Measurements from ENCODE around the gene AP5S1. TPM values are rescaled to one million over a fixed set of nuclear protein-coding genes. Genes with fewer than 3 reads are reported as not detected.
A peak's percentile ranks its signal among the peaks of the same experiment; 100 is the strongest.

The AP5S1 gene
- total and polyA plus RNA-seq, 2 of the 13 experiments (the other 11 are each of a cell fraction or from before 2014, with no cell fraction given): 7.9 to 23.2 TPM

DNA sequence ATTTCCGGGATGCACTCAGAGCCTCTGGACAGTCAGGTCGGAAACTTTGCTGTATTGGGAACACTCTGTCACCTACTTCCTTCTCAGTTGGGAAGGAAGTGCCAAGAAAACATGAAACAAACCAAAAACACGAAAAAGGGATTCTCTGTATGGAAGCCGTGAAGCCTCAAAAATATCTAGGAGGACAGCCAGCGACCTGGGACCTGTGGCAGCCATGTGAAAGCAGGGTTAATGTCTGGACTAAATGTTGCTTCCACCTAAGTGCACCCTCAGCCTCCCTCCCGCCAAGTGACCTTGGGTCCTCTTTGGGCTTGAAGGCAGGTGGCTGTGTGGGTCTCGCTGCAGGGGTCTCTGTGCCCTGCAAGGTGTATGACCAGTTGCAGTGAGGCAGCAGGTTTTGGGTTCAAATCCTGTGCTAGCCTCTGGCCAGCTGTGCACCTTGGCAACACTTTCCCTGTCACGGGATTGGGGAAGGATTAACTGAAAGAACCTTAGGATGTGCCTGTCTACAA is 27.1 kb downstream of the AP5S1 start (continued):
- TF ChIP-seq ZC3H4 (CRISPR knock-in tag; IDR thresholded peaks at IDR 0.05; ENCODE audit: borderline replicate concordance): peak; percentile 55; the same call in 1 of the 2 replicates
- TF ChIP-seq, protein P1, sequence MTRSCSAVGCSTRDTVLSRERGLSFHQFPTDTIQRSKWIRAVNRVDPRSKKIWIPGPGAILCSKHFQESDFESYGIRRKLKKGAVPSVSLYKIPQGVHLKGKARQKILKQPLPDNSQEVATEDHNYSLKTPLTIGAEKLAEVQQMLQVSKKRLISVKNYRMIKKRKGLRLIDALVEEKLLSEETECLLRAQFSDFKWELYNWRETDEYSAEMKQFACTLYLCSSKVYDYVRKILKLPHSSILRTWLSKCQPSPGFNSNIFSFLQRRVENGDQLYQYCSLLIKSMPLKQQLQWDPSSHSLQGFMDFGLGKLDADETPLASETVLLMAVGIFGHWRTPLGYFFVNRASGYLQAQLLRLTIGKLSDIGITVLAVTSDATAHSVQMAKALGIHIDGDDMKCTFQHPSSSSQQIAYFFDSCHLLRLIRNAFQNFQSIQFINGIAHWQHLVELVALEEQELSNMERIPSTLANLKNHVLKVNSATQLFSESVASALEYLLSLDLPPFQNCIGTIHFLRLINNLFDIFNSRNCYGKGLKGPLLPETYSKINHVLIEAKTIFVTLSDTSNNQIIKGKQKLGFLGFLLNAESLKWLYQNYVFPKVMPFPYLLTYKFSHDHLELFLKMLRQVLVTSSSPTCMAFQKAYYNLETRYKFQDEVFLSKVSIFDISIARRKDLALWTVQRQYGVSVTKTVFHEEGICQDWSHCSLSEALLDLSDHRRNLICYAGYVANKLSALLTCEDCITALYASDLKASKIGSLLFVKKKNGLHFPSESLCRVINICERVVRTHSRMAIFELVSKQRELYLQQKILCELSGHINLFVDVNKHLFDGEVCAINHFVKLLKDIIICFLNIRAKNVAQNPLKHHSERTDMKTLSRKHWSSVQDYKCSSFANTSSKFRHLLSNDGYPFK (CRISPR knock-in tag; IDR thresholded peaks at IDR 0.05; ENCODE audit: borderline replicate concordance): no peak
- TF ChIP-seq, protein P2, sequence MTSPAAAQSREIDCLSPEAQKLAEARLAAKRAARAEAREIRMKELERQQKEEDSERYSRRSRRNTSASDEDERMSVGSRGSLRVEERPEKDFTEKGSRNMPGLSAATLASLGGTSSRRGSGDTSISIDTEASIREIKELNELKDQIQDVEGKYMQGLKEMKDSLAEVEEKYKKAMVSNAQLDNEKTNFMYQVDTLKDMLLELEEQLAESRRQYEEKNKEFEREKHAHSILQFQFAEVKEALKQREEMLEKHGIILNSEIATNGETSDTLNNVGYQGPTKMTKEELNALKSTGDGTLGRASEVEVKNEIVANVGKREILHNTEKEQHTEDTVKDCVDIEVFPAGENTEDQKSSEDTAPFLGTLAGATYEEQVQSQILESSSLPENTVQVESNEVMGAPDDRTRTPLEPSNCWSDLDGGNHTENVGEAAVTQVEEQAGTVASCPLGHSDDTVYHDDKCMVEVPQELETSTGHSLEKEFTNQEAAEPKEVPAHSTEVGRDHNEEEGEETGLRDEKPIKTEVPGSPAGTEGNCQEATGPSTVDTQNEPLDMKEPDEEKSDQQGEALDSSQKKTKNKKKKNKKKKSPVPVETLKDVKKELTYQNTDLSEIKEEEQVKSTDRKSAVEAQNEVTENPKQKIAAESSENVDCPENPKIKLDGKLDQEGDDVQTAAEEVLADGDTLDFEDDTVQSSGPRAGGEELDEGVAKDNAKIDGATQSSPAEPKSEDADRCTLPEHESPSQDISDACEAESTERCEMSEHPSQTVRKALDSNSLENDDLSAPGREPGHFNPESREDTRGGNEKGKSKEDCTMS (CRISPR knock-in tag; conservative IDR thresholded peaks at IDR 0.05): 0 out of 2 replicates have a peak, but pooled peaks have one; percentile 20
- no peak for TF ChIP-seq HCFC1 (IDR thresholded peaks at IDR 0.05; ENCODE audit: low read depth, low read length)
- no peak for TF ChIP-seq ZNF577 (CRISPR knock-in tag; IDR thresholded peaks at IDR 0.05; ENCODE audit: borderline replicate concordance, low read depth)
- TF ChIP-seq, protein P3, sequence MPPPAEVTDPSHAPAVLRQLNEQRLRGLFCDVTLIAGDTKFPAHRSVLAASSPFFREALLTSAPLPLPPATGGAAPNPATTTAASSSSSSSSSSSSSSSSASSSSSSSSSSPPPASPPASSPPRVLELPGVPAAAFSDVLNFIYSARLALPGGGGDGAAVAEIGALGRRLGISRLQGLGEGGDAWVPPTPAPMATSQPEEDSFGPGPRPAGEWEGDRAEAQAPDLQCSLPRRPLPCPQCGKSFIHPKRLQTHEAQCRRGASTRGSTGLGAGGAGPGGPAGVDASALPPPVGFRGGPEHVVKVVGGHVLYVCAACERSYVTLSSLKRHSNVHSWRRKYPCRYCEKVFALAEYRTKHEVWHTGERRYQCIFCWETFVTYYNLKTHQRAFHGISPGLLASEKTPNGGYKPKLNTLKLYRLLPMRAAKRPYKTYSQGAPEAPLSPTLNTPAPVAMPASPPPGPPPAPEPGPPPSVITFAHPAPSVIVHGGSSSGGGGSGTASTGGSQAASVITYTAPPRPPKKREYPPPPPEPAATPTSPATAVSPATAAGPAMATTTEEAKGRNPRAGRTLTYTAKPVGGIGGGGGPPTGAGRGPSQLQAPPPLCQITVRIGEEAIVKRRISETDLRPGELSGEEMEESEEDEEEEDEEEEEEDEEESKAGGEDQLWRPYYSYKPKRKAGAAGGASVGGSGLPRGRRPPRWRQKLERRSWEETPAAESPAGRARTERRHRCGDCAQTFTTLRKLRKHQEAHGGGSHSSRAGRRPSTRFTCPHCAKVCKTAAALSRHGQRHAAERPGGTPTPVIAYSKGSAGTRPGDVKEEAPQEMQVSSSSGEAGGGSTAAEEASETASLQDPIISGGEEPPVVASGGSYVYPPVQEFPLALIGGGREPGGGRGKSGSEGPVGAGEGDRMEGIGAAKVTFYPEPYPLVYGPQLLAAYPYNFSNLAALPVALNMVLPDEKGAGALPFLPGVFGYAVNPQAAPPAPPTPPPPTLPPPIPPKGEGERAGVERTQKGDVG (CRISPR knock-in tag; IDR thresholded peaks at IDR 0.05; ENCODE audit: borderline replicate concordance): no peak
- TF ChIP-seq ZNF224 (CRISPR knock-in tag; IDR thresholded peaks at IDR 0.05): no peak
- TF ChIP-seq, protein P4, sequence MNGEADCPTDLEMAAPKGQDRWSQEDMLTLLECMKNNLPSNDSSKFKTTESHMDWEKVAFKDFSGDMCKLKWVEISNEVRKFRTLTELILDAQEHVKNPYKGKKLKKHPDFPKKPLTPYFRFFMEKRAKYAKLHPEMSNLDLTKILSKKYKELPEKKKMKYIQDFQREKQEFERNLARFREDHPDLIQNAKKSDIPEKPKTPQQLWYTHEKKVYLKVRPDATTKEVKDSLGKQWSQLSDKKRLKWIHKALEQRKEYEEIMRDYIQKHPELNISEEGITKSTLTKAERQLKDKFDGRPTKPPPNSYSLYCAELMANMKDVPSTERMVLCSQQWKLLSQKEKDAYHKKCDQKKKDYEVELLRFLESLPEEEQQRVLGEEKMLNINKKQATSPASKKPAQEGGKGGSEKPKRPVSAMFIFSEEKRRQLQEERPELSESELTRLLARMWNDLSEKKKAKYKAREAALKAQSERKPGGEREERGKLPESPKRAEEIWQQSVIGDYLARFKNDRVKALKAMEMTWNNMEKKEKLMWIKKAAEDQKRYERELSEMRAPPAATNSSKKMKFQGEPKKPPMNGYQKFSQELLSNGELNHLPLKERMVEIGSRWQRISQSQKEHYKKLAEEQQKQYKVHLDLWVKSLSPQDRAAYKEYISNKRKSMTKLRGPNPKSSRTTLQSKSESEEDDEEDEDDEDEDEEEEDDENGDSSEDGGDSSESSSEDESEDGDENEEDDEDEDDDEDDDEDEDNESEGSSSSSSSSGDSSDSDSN (CRISPR knock-in tag; IDR thresholded peaks at IDR 0.05): peak; percentile 53; the same call in 1 of the 2 replicates
- TF ChIP-seq MTF2 (CRISPR knock-in tag; IDR thresholded peaks at IDR 0.05; ENCODE audit: borderline replicate concordance): no peak
- no peak for TF ChIP-seq ZNF24 (IDR thresholded peaks at IDR 0.05)
- no peak for TF ChIP-seq SRF (IDR thresholded peaks at IDR 0.05; ENCODE audit: low read depth, low read length)
- no peak for TF ChIP-seq ZFP62 (CRISPR knock-in tag; IDR thresholded peaks at IDR 0.05)
- TF ChIP-seq, protein P5, sequence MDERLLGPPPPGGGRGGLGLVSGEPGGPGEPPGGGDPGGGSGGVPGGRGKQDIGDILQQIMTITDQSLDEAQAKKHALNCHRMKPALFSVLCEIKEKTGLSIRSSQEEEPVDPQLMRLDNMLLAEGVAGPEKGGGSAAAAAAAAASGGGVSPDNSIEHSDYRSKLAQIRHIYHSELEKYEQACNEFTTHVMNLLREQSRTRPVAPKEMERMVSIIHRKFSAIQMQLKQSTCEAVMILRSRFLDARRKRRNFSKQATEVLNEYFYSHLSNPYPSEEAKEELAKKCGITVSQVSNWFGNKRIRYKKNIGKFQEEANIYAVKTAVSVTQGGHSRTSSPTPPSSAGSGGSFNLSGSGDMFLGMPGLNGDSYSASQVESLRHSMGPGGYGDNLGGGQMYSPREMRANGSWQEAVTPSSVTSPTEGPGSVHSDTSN (CRISPR knock-in tag; IDR thresholded peaks at IDR 0.05): no peak
- no peak for TF ChIP-seq ZBTB8A (CRISPR knock-in tag; IDR thresholded peaks at IDR 0.05; ENCODE audit: borderline replicate concordance, low read depth)
- peak; percentile 5 for TF ChIP-seq ZNF781 (CRISPR knock-in tag; IDR thresholded peaks at IDR 0.05; ENCODE audit: borderline replicate concordance, not compliant biosample characterization)
- no peak for TF ChIP-seq ZBTB20 (CRISPR knock-in tag; IDR thresholded peaks at IDR 0.05; ENCODE audit: borderline replicate concordance, low read depth)
- no peak for TF ChIP-seq ZNF589 (CRISPR knock-in tag; conservative IDR thresholded peaks at IDR 0.05)

All from HepG2 (cell line).